Activated CD8-positive, alpha-beta memory T cell treated with anti-CD3 and anti-CD28 coated beads, Interleukin-2, amount 50 U/mL, for 48 hours (primary cell): ENCODE results near the gene ERGIC1.
"Not testable (repeated sequence)": the region's sequence is repeated elsewhere in the genome, so short reads cannot be mapped to it uniquely, and the experiment has no call there.

Experiments
- DNase-seq: peaks from one replicate; pipeline ENCODE4 v3.0.0-alpha.2; 2020

Gene ERGIC1, protein sequence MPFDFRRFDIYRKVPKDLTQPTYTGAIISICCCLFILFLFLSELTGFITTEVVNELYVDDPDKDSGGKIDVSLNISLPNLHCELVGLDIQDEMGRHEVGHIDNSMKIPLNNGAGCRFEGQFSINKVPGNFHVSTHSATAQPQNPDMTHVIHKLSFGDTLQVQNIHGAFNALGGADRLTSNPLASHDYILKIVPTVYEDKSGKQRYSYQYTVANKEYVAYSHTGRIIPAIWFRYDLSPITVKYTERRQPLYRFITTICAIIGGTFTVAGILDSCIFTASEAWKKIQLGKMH

DNA sequence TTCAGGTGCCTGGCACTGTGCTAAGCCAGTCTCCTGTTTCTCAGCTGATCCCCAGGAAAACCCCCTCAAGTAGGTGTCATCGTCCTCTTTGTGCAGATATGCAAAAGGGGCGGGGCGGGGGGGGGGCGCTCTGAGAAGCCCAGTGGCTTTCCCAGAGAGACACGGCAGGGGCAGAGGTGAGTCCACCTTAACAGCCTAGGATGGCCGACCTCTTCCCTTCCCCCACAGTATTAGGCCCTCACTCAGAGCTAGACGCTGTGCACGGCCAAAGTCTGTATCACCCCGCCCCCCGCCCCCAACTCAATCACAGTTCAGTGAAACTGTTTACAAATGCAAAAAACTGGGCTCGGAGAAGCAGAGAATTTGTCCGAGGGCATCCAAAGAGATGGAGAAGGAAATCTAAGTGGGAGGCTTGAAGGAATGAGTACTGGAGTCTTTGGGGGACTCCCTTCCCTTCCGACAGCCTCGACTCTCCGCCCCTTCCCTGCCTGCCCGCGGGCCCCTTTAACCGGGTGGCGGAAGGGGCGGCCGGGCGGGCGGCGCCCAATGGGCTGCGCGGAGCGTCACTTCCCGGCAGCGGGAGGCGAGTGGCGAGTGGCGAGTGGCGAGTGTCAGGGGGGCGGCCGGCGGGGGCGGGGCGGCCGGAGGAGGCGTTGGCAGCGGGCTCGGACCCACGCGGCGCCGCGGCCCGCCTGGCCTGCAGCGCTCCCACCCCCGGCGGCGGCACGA lies at the start of gene ERGIC1:
Gene ERGIC1, plus strand, starts transcription at position 566 of the 729 bp plus-strand sequence. Its CDS starts 163 bp downstream, at position 729.
- peak; percentile 89 for DNase-seq

DNA sequence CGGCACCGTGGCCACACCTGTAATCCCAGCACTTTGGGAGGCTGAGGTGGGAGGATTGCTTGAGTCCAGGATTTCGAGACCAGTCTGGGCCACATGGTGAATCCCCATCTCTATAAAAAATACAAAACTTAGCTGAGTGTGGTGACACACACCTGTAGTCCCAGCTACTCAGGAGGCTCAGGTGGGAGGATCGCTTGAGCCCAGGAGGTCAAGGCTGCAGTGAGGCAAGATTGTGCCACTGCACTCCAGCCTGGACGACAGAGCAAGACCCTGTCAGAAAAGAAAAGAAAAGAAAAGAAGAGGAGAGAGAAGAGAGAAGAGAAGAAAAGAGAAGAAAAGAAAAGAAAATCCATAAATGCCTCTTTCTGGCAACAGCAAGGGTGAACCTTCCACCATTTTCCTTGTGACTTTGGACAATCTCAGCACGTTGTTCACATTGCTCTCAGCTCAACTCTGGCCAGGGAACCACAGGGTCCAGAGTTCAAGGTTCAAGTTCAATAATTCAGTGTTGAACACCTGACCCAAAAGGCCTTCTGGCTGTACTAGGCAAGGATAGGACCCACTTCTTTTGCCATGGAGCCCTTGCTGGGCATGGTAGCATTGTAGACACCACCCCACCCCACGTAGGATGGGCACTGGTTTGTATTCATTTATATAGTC lies 48.5 kb upstream of the ERGIC1 start:
- no peak for DNase-seq

DNA sequence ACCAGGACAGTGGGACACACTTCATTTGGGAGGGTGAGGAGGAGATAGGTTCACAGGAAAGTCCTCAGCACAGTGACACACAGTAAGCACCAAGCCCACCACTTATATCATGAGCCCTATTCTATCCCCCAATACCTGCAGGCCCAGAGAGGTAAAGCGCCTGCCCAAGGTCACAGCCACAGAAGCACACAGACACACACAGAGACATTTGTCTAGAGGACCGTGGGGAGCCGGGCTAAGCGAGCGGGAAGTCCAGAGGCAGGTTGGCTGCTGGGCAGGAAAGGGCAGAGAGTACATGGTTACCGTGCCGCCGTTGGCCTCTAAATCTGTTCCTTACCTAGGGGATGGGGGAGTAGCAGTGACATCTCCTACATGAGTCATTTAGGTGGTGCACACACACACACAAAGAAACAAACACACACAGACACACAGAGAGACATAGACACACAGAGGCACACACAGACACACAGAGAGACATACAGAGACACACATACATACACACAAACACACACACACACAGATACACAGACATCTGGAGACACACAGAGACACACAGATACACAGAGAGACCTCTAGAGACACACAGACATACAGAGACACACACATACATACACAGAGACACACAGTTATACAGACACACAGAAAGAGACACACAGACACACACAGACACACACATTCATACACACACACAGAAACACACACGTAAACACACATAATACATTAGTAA lies 47.2 kb upstream of the ERGIC1 start:
- no peak for DNase-seq

DNA sequence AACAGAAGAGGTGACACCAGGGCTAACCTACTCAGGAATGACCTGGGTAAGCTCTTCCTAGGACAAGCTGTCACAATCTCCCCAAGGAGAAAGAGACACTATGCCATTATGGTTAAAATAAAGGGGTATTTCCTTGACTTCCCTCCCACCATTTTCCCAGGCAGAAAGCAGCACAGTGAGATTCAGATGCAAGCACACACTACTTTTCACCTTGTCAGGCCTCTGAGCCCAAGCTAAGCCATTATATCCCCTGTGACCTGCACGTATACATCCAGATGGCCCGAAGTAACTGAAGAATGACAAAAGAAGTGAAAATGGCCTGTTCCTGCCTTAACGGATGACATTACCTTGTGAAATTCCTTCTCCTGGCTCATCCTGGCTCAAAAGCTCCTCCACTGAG lies 46.5 kb upstream of the ERGIC1 start:
- DNase-seq: not testable (repeated sequence)

DNA sequence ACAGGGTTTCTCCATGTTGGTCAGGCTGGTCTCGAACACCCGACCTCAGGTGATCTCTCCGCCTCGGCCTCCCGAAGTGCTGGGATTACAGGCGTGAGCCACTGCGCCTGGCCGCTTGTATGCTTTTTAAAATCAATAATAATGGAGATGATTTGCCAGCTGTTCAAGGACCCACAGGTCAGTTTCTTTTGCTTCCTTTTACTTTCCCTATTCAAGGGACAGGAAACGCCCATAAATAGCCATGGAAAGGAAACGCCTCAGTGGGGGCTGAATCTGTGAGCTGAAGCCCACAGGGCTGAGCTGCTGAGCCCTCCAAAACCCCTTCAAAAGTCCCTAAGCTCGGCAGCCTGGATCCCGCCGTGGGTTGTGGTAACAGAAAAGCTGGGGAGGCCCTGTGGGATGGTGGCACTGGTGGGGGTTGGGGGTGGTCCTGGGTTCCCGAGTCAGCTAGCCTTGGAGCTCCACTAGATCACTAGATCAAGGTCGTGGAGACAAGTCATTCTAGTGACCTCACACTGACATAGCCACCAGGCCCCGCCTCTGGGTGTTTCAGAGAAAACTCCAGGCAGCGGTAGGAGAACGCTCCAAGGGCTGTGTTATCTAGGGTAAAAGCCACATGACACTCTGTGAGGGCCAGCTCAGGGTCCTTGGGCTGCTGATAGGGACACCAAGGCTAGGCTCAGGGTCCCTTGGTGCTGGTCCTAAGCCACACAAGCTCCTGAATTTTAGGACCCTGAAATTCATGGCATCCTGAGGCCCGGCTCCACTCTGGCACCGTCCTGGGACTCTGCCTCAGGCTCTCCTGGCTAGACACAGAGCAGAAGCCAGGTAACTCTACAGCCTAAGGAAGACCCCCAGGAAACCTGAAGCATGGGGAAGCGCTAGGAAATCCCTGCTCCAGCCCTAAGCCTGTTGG lies 45.0 kb upstream of the ERGIC1 start:
- DNase-seq: no peak

DNA sequence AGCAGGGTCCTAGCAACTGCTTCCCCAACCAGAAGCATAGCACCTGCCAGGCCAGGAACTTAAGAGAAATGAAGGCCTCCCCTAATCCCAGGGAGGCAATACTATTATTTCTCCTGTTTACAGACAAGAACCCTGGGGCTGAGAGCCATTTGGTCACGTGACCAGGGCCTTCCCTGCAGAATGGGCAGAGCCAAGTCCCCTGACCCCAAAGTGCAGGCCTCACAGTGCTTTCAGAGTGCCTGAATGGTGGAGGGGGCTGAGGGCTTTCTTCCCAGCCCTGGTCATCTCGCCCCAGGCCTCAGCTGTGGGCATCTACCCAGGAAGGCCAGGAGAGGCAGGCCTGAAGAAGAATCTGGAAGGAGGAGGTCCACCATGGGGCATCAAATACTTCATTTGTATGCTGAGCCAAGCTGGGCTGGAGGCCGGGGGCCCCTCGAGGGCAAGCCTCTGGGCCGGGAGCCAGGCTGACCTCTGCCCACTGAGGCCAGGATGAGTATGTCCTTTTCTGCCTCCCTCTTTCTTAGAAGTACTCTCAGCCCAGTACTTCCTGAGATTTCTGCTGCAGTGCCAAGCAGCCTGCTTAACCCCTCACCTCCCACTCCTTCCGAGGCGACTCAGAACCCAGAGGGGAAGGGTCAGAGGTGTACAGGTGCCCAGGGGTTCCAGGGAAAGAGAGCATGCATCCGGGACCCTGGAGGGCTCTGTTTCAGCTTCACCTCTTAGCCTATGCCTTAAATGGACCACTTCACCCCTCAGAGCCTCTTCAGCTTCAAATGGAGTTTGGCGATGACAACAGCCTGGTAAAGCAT lies 44.2 kb upstream of the ERGIC1 start:
- DNase-seq: no peak

DNA sequence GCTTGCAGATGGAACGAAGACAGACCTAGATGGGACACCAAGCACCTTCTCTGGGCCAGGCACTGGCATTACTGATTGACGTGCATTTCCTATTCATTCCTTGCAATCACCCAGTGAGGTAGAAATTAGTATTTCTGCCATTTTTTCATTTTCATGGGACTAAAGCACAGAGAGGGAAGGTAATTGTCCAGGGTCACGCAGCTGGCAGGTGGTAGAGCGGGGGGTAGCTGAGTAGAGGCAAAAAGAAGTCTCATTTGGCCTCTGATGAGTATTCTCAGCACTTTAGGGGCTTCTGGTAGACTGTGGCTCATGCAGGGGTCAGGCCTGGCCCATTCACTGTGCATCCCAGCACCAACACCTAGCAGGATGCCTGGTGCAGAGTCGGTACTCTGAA lies 43.6 kb upstream of the ERGIC1 start:
- DNase-seq: no peak

DNA sequence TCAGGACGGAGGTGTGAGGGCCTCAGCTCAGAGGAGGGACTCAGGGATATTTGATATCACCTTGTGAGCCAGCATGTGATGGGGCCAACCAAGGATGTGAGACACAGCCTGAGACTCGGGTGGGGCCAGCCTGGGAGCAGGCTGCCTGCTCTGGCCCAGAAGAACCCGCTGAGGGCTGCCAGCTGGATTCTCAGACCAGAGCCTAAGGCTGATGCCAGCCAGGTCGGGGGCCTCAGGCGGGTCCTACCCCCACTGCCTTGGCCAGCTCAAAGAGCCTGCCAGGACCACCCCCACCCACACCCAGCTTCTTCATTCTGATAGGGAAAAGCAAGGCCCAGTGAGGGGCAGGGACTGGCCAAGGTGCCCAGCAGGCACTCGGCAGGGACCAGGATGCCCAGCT lies 42.8 kb upstream of the ERGIC1 start:
- DNase-seq: no peak

DNA sequence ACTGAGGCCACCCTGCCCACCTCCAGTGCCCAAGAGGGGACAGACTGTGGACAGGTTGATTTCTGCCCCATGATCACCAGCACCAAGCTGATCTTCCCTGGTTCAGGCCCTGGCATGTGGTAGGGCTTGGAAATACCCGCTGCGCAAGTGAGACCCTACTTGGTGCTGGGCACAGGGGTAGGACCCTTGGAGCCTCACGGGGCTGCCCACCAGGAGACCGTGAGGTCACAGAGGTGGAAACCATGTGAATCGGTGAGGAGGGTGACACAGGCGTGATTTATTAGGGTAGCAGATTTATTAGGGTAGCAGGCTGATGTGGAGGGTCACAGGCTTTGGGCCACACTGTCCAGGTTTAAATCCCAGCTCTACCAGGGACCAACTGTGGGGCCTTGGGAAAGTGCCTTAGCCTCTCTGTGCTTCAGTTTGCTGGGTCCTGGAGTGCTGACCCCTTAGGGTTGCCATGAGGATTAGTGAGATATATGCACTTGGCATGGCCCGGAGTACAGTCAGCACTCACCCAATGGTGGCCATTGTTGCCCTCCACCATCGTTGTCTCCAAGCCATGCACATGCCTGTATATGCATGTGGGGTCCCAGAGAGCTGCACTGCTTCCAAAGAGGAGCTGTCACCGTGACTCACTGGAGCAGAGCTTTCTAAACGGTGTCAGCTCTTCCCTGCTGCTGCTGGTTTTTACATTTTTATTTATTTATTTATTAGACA lies 42.2 kb upstream of the ERGIC1 start:
- DNase-seq: no peak

DNA sequence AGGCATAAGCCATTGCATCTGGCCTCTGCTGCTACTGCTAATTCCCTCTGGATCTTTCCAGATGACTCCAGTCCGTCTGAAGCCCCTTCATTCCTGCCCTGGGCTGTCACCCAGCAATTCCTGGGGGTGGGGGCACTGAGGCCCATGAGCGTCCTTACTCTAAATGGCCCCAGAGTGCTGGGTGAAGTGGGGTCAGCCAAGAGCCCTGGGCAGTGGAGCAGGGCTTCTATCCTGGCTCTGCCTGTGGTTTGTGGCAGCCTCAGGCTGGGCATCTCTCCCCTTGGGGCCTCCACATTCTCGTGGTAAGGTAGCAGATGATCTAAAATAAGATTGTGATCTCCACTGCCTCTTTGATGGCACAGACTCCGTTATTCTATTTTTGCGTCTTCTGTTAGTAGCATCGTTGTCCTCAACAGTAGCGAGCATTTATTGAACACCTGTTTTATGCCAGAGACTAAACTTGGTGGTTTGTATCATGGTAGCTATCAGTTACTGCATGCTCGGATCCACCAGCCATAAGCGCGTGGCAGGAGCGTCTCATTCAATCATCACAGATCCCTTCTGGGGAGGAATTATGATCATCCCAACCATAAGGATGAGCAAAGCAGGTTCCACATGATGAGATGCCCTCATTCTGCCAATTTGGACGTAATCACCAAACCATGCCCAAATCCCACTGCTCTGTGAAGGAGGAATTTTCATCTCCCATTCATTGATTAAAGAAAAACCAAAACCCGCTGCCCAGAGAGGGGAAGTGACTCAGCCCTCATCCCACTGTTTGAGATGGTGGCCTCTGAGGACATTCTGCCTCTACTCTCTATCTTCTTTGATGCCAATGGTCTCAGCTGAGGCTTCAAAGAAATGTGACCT lies 41.1 kb upstream of the ERGIC1 start:
- DNase-seq: no peak

DNA sequence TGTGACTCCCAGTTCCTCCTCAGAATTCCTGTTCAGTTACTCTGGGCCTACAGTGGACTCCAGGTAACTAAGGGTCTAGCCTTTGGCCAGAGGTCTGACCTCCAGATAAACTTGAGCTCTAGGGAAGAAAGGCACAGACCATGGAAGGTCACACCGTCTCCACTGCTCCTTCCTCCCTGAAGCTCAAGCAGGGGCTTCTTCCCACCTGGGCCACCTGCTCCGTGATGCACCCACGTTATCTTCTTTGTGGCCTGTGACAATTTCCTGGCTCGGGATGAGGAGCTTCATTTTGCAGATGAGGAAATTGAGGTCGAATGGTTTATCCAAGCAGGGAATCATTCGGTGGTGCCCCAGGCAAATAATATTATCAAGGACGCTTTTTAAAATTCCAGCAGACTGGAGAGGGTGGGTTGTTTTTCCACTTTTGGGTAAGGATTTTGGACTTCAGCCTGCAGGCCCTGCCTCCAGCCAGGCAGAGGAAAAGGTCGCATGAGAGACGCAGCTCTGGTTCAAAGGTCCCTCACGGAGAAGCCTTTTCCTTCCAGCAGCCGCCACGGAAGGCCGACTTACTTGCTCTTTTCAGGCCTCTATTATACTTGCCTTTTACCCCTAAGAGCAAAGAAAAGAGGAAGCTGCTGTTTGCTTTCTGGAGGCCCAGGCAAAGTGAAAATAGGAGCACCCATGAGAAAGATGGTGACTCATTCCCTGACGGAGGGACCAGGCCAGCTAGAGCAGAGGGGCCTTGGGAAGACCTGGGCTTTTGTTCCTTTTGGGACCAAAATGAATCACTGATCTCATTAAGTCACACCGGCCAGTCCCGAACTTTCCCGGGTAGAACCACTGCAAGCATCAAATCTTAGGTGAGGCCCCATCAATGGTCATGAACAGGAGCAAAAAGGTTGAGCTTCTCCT lies 40.2 kb upstream of the ERGIC1 start:
- DNase-seq: no peak

DNA sequence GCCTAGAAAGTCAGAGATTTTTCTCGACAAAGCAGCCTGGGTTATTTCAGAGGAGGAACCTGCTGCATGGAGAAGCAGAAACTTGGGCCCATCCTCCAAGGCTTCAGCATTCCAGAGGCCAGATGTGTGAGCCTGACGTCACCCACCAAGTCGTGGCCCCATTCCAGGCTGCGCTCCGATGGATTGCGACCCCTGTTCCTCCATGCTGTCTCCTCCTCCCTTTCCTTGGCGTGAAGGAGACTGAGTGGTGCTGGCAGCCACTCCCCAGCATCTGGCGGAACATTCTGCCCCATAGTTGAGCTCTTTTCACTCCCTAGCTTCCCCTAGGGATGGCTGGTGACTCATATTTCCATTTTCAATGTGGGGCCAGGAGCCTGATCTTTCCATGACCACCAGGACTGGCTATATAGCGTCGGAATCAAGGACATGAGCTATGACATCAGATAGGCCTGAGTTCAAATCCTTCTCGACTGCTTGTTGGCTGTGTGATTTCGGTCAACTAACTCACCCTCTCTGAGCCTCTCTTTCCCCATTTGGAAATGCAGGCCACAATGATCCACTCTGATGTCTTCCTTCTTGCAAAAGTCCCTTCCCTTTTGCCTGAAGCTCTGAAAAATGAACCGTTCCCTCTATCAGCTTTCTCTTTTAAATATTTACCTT lies 38.6 kb upstream of the ERGIC1 start:
- DNase-seq: no peak

DNA sequence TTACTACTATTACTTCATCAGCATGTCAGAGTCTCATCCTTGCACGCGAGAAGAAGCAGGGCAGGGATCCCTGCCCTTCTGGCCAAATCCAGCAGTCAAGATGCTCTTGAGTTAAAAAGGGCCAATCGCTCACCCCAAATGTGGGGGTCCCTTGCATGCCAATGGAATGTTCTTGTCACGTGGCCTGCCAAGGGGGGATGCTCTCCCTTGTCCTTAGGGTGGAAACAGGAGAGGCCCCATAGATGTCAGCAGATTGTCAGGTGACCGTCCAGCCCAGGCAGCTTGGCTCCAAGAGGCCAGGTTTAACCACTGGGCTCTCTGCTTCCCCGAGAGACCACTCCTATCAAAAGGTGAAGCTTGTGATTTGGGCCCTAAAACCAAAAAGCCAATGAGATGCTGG lies 37.7 kb upstream of the ERGIC1 start:
- DNase-seq: no peak

DNA sequence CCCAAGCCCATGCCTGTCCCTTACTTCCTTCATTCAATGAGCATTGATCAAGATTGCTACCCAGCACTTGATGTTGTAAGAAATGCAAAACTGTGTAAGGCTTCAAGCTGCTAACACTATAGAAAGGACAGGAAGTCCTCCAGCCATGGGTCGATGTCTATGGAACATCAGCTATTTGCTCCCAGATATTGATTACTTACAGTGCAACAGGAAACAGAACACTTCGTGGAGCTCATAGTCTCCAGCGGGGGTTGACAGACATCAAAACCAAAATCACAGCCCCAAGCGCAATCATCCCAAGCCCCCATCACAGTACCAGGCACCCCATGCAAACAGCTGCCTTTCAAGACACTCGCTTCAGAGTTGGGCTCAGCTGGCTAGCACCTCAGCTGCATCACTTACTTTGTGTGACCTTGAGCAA lies 36.3 kb upstream of the ERGIC1 start:
- DNase-seq: no peak

DNA sequence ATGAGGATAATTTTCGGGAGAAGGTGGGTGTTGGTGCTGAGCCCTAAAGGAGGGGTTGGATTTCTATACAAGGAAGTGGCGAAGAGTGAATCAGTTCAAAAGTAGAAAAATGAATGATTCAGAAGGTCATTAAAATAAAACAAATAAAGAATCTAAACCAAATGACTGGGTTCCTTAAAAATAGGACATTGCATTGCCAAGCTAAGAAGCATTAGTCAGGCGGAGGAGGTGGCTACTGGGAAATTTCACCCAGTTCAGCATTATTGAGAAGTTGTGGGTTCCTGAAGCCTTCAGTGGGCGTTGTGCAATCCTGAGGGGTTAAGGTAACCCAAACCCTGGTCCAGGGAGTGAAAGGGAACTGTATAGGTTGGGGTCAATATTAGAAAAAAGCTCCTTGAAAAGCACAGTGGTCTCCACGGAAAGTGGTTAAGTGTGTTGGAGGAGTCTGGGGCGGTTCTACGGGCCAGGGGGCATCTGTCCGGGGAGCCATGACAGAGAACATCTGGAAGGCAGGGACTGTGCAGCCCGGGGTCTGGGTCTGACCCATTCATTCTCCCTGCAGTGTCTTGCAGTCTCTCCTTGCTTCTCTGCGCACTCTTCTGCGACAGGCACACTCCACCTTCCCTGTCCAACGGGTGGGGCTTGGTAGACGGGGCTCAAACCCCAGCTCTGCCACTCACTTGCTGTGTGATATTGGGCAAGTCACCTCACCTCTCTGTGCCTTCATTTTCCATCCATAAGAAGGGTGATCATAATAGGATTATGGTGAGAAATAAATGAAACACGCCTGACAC lies 35.4 kb upstream of the ERGIC1 start:
- DNase-seq: no peak

DNA sequence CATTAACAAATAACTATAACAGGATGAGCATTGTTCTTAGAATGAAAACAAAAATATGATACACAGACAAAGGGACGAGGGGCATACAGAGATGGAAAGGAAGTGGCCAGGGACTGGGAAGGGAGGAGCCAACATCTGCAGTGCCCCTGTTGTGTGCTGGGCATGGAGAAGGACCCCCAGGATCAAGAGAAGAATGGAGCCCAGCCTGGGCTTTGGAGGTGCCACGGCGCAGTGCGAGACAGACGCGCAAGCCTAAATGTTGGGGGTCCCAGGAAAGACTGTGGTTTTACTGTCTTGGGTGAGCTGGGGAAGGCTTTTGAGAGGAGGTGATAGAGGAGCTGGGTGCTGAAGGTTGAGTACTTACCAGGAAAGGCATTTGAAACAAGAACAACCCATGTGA lies 34.6 kb upstream of the ERGIC1 start:
- no peak for DNase-seq

DNA sequence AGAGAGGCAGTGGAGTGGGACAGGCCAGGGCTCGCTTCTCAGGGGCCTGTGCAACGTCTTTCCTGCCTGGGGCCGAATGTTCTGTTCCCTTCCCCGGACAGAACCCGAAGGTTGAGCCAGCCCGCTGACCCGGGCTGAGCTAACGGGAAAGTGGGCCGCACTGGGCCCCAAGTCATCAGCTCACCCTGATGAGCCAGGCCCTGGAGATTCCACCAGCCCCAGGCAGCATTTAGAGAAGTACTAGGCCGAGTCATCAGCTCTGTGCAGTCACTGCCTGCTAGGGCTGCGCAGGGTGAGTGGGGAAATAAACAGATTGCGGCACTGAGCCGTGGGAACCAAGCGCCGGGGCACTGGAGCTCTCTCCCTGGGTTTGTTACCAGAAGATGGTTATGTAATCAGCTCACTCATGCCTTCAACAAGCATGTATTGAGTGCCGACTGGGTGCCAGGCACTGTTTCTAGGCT lies 33.9 kb upstream of the ERGIC1 start:
- DNase-seq: no peak
